ENCODE data around the gene TUFT1. TPM values are rescaled to one million over a fixed set of nuclear protein-coding genes. Genes with fewer than 3 reads are reported as not detected.
A peak's percentile ranks its signal among the peaks of the same experiment; 100 is the strongest.

The TUFT1 gene
- polyA plus RNA-seq, 1 donor from 2014 or later = 25.8 TPM

GRCh38 chr1:151537112-151537511 lies 3.0 kb upstream of the TUFT1 start:
- H3F3A ChIP-seq (ENCODE audit: insufficient read depth, low read length, poor library complexity, severe bottlenecking) = no peaks in the 10 kb centered on the region
- no peaks in the 10 kb centered on the region for H4K20me1 ChIP-seq (ENCODE audit: insufficient read depth)
- H3K4me3 ChIP-seq (ENCODE audit: low read length) = no peak overlapping the region
- no peak overlapping the region for H3K9ac ChIP-seq (ENCODE audit: low read length)
- H3K9me3 ChIP-seq (ENCODE audit: low read length) = no peaks in the 10 kb centered on the region
- no peaks in the 10 kb centered on the region for H3K36me3 ChIP-seq (ENCODE audit: insufficient read depth, low read length)
- H3K27me3 ChIP-seq (ENCODE audit: insufficient read depth, low read depth, low read length) = no peaks in the 10 kb centered on the region
- peaks cover 5% of the 10 kb centered on the region for H3K79me2 ChIP-seq (replicated peaks; ENCODE audit: insufficient read depth, low read length)
- no peaks in the 10 kb centered on the region for H3K9me2 ChIP-seq (ENCODE audit: insufficient read depth, low read length)
- no peak for TF ChIP-seq RAD21 (conservative IDR thresholded peaks at IDR 0.05)
- TF ChIP-seq, protein P1, sequence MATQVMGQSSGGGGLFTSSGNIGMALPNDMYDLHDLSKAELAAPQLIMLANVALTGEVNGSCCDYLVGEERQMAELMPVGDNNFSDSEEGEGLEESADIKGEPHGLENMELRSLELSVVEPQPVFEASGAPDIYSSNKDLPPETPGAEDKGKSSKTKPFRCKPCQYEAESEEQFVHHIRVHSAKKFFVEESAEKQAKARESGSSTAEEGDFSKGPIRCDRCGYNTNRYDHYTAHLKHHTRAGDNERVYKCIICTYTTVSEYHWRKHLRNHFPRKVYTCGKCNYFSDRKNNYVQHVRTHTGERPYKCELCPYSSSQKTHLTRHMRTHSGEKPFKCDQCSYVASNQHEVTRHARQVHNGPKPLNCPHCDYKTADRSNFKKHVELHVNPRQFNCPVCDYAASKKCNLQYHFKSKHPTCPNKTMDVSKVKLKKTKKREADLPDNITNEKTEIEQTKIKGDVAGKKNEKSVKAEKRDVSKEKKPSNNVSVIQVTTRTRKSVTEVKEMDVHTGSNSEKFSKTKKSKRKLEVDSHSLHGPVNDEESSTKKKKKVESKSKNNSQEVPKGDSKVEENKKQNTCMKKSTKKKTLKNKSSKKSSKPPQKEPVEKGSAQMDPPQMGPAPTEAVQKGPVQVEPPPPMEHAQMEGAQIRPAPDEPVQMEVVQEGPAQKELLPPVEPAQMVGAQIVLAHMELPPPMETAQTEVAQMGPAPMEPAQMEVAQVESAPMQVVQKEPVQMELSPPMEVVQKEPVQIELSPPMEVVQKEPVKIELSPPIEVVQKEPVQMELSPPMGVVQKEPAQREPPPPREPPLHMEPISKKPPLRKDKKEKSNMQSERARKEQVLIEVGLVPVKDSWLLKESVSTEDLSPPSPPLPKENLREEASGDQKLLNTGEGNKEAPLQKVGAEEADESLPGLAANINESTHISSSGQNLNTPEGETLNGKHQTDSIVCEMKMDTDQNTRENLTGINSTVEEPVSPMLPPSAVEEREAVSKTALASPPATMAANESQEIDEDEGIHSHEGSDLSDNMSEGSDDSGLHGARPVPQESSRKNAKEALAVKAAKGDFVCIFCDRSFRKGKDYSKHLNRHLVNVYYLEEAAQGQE (IDR thresholded peaks at IDR 0.05; ENCODE audit: borderline replicate concordance) = no peak
- no peak overlapping the region for H2AFZ ChIP-seq (ENCODE audit: low read depth, low read length)
- H3K4me2 ChIP-seq (ENCODE audit: low read length) = no peak overlapping the region
- H3K27ac ChIP-seq (ENCODE audit: low read length) = no peak overlapping the region

- no peaks in the 10 kb centered on the region for H3K27me3 ChIP-seq (ENCODE audit: insufficient read depth, low read depth, low read length)
- no peaks in the 10 kb centered on the region for H3F3A ChIP-seq (ENCODE audit: insufficient read depth, low read length, poor library complexity, severe bottlenecking)
- H2AFZ ChIP-seq (ENCODE audit: low read depth, low read length) = peak overlapping the region; percentile 25
- peak overlapping the region; percentile 70 for H3K27ac ChIP-seq (ENCODE audit: low read length)
- H3K4me2 ChIP-seq (ENCODE audit: low read length) = no peak overlapping the region
- H3K4me3 ChIP-seq (ENCODE audit: low read length) = peak overlapping the region; percentile 98
- H3K9me2 ChIP-seq (ENCODE audit: insufficient read depth, low read length) = no peaks in the 10 kb centered on the region
- H3K9me3 ChIP-seq (ENCODE audit: low read length) = no peaks in the 10 kb centered on the region
- peak overlapping the region; percentile 87 for H3K9ac ChIP-seq (ENCODE audit: low read length)
- no peaks in the 10 kb centered on the region for H3K36me3 ChIP-seq (ENCODE audit: insufficient read depth, low read length)
- TF ChIP-seq MXI1 (conservative IDR thresholded peaks at IDR 0.05; ENCODE audit: poor library complexity, severe bottlenecking) = no peak
- TF ChIP-seq EZH2 (IDR thresholded peaks at IDR 0.05; ENCODE audit: borderline replicate concordance, insufficient read depth, low read length, poor library complexity, severe bottlenecking) = no peak
- TF ChIP-seq SMC3 (conservative IDR thresholded peaks at IDR 0.05; ENCODE audit: poor library complexity) = no peak
- no peak for TF ChIP-seq POLR2AphosphoS5 (IDR thresholded peaks at IDR 0.05)
- TF ChIP-seq EP300 (conservative IDR thresholded peaks at IDR 0.05; ENCODE audit: poor library complexity, severe bottlenecking) = no peak
- no peak for TF ChIP-seq RAD21 (conservative IDR thresholded peaks at IDR 0.05)
- TF ChIP-seq, protein P2, sequence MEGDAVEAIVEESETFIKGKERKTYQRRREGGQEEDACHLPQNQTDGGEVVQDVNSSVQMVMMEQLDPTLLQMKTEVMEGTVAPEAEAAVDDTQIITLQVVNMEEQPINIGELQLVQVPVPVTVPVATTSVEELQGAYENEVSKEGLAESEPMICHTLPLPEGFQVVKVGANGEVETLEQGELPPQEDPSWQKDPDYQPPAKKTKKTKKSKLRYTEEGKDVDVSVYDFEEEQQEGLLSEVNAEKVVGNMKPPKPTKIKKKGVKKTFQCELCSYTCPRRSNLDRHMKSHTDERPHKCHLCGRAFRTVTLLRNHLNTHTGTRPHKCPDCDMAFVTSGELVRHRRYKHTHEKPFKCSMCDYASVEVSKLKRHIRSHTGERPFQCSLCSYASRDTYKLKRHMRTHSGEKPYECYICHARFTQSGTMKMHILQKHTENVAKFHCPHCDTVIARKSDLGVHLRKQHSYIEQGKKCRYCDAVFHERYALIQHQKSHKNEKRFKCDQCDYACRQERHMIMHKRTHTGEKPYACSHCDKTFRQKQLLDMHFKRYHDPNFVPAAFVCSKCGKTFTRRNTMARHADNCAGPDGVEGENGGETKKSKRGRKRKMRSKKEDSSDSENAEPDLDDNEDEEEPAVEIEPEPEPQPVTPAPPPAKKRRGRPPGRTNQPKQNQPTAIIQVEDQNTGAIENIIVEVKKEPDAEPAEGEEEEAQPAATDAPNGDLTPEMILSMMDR (IDR thresholded peaks at IDR 0.05; ENCODE audit: poor library complexity, severe bottlenecking) = no peak
- TF ChIP-seq, protein P1 (IDR thresholded peaks at IDR 0.05; ENCODE audit: borderline replicate concordance) = no peak
- no peak for TF ChIP-seq TAF1 (IDR thresholded peaks at IDR 0.05; ENCODE audit: low read depth)
- no peaks in the 10 kb centered on the region for H4K20me1 ChIP-seq (ENCODE audit: insufficient read depth)
- peaks cover 13% of the 10 kb centered on the region for H3K79me2 ChIP-seq (replicated peaks; ENCODE audit: insufficient read depth, low read length)
These were observed 638 bp upstream of the TUFT1 start for GRCh38 chr1:151539321-151540020.
